HL-60 (cell line): ENCODE measurements around the gene EEA1.

ENCODE experiments used
- CTCF ChIP-seq: IDR thresholded peaks from one replicate; pipeline ENCODE4 v1.5.1; 2011; ENCODE audit warnings: low read length, control low read depth, inconsistent platforms; ENCODE audit not compliant: insufficient read depth
- POLR2AphosphoS5 ChIP-seq: IDR thresholded peaks from 2 replicates; pipeline ENCODE4 v1.6.1; 2012; ENCODE audit warnings: low read depth
- REST ChIP-seq: IDR thresholded peaks from 2 replicates; pipeline ENCODE4 v1.6.1; 2012; ENCODE audit warnings: low read depth; ENCODE audit not compliant: insufficient replicate concordance

GRCh38 chr12:92977326-92977725 lies 48.2 kb upstream of the EEA1 start:
- TF ChIP-seq CTCF (no peak), POLR2AphosphoS5 (no peak), REST (no peak)
